HG03378 (cell line): Measurements from ENCODE around the gene SMIM44.
A peak's percentile ranks its signal among the peaks of the same experiment; 100 is the strongest.
"Not testable (repeated sequence)": the region's sequence is repeated elsewhere in the genome, so short reads cannot be mapped to it uniquely, and the experiment has no call there.

Source experiments
- ATAC-seq: cut with Tn5 transposase; IDR thresholded peaks from one replicate; pipeline ENCODE4 v1.9.1; 2021; ENCODE audit warnings: mild to moderate bottlenecking, moderate library complexity; ENCODE audit not compliant: unreplicated experiment

SMIM44 gene

GRCh38 chr19:3518255-3518654, 35.0 kb upstream of the SMIM44 start:
- ATAC-seq: no peak

GRCh38 chr19:3517638-3518037, 34.4 kb upstream of the SMIM44 start:
- ATAC-seq: no peak

DNA sequence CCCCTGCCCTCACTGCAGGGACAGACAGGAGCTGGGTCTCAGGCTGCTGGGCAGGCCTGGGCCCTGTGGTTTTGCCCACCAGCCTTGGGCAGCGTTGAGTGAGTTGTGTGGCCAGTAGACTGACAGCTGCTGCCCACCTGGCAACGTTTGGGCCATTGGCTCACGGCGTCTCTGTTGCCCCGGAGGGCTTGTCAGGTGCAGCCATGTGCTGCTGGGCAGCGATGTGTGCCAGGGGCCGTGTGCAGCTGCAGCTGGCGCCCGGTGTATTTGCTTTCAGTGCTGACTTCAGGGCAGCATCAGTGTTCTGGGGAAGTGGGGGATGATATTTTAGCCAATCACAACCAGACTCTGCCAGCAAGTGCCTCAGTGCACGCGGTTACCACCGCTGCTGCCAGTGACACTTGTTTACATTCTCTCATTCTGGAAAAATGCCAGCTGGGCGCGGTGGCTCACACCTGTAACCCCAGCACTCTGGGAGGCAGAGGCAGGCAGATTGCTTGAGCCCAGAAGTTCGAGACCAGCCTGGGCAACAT, 33.5 kb upstream of the SMIM44 start:
- ATAC-seq: no peak

GRCh38 chr19:3515891-3516422, 32.7 kb upstream of the SMIM44 start:
- no peak for ATAC-seq

- no peak for ATAC-seq
Observed at GRCh38 chr19:3514930-3515329, 31.7 kb upstream of the SMIM44 start.

DNA sequence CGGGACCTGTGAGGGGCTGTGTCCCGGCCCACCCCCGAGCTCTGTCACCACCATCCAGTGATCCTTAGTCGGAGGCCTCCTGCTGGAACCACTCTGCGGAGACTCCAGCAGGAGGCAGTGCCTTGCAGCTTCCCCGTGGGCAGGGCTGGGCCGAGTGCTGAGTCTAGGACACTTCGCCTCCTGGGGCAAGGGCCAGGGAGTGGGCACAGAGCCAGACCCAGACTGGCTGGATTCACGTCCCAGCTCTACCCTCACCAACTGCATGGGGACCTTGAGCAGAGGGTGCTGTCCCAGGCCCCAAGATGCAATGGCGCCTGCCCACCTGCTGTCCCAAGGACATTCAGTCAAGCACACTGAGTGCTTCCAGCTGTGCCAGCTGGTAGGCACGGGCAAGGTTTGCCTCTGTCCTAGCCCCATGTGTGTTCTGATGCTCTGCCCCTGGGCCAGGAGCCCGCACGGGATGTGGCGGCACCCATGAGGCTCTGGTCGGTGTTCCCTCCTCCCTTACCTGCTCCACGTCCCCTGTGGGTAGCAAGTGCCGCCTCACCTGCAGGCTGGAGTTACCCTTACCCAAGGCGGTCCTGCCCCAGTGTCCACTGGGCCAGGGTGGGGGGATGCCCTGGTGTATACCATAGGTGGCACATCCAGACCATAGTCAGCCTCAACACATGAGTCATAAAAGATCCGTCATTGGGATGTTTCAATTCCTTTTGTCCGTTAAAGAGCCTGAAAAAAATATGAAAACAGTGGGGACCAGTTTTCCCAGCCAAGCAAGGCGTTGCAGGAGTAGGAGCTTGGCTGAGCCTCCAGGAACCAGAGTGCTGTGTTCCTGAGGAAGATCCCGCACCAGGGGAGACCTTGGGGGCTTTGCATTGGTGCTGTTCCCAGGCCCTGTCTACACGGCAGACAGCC, 30.2 kb upstream of the SMIM44 start:
- ATAC-seq: no peak

GRCh38 chr19:3512562-3513228, 29.5 kb upstream of the SMIM44 start:
- ATAC-seq: no peak

DNA sequence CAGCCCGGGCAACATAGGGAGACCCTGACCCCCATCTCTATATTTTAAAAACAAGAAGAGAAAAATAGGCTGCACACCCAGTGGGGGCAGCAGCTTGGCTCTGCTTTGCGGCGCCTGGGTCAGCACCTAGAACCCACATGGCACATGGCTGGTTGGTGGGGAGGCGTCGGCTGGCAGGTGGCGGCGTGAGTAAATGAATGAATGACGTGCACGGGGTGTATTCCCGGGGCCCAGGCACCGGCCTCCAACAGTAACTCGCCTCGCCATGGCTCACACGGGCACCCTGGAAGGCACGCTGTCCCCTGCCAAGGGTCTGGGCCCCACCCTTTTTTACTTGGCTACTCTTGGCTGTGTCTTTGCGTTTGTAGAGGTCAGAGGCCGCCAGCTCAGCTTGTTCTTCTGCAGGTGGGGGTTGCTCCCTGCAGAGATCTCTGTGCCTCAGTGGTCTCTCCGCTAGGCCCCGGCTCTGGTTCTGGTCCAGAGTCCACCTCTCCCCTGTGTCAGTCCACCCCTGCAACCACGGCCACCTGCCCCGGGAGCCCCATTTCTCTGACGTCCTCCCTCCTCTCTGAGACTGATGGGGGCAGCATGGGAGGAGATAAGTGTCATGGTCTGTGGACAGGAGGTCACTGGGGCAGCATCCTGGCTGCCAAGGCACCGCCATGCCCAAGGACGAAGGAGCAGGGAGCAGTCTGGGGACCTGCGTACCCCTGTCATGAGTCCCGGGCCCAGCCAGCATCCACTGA, 28.4 kb upstream of the SMIM44 start:
- no peak for ATAC-seq

DNA sequence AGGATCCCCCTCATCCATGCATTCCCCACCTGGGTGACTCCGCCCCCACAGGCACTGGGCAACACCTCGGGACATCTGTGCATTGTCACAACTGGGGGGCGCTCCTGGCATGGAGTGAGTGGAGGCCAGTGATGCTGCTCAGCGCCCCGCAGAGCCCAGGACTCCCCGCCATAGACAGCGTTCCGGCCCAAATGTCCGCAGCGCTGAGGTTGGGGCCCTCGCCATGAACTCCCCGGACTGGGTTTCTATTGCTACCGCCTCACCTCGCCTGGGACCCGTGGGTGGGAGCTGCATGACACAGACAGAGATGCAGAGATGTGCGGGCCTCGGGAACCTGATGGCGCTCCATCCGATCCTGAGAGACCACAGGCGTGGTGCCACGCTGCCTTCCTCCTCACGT, 27.5 kb upstream of the SMIM44 start:
- ATAC-seq: no peak

GRCh38 chr19:3509566-3509989, 26.3 kb upstream of the SMIM44 start:
- no peak for ATAC-seq

GRCh38 chr19:3508771-3509535, 25.7 kb upstream of the SMIM44 start:
- no peak for ATAC-seq

- not testable (repeated sequence) for ATAC-seq
Observed at GRCh38 chr19:3508121-3508661, 24.9 kb upstream of the SMIM44 start.

GRCh38 chr19:3507371-3508120, 24.3 kb upstream of the SMIM44 start:
- no peak for ATAC-seq

- peak; percentile 21 for ATAC-seq
Observed at GRCh38 chr19:3506384-3507340, 23.4 kb upstream of the SMIM44 start.

GRCh38 chr19:3505598-3506383, 22.6 kb upstream of the SMIM44 start, which contains the start of gene FZR1:
Gene FZR1, plus strand, starts transcription at chr19:3506311. Its CDS starts 16,679 bp downstream, at chr19:3522990.
- peak; percentile 76 for ATAC-seq

- no peak for ATAC-seq
Observed at GRCh38 chr19:3504735-3505134, 21.5 kb upstream of the SMIM44 start.

- ATAC-seq: no peak
Observed at GRCh38 chr19:3503036-3503572, 19.9 kb upstream of the SMIM44 start.
